GM15510 (cell line): Measurements from ENCODE around the gene ZNF362.

Source experiments
- POLR2A ChIP-seq: IDR thresholded peaks from 3 replicates; pipeline ENCODE4 v1.6.1; 2011; ENCODE audit warnings: borderline replicate concordance; ENCODE audit not compliant: insufficient read length; ENCODE audit errors: extremely low read depth

The ZNF362 gene

GRCh38 chr1:33317354-33317753 is 61.1 kb downstream of the ZNF362 start:
- TF ChIP-seq POLR2A, result no peak

DNA sequence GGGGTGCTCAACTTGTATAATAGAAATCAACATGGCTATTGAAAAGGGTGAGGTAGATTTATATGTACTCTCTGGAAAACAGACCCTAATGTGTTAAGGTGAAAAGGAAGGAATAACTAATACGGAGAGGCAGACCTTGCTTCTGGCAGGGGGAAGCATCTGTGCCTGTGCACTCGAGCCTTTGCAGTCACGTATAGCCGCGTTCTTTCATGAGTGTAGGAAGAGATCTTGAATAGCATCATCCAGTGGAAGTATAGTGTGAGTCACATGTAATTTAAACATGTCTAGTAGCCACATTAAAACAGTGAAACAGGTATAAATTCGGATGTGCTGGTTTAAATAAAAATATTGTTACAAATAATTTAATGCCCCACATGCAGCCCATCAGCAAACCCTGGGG is 61.7 kb downstream of the ZNF362 start:
- TF ChIP-seq POLR2A, result no peak

DNA sequence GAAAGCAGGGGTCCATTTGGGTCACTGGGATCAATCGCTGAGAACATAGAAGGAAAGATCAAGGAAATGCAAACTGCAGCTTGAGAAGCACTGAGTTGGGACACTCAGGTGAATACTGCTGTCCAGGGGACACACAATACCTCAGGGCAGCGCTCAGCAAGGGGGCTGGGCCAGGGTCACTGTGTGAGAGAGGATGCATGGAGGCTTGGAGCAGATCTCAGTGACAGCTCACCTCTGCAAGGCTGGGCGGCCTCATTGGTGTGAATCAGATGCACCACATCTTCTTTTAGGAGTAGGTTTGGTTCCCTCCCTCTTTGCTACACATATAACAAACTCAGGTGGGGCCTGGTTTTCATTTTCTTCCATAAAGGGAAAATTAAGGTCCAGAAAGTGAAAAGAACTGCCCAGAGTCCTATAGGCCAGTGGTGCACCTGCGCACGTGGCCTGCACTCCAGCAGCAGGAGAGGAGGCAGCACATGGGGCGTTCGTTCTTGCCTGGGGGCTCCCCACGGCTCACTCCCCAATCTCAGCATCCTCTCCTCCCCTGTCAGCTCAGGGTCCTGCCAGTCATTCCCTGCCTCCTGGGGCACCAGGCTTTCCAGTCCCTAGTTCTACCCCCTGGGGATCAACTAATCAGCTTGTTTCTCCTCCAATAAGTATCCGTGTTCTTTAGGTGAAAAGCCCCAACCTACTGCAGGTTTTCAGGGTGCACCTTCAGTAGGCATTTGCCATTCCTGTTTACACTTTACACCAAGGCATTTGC is 63.1 kb downstream of the ZNF362 start:
- no peak for TF ChIP-seq POLR2A

GRCh38 chr1:33319949-33320618 is 63.8 kb downstream of the ZNF362 start:
- TF ChIP-seq POLR2A, result no peak

DNA sequence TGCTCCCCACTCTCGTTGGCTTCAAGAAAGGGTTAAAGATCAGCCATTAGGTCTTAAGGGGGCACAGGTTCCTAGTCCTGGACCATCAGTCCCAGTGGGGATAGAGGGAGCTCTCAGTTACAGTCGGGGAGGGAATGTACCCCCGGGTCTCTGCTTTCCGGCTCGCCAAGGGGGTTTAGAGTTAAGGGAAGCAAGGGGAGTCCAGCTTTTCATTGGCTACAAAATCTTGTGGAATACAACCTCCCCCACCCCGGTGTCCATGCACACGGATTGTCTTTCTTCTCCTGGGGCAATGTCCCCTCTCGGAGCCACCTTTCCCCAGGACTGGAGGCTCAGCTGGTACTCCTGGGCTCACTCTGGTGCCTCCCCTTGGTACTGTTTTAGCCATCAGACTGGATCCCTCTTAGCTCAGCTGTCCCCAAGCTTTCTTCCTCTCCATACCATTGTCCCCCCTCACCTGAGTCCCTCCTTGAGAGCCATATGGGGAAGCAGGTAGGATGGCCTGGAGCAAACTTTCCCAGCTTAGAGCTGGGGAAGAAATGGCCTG is 64.4 kb downstream of the ZNF362 start, which contains the start of gene A3GALT2:
TSS of gene A3GALT2 (minus strand) at position 480 of the 547 bp plus-strand sequence. CDS start at position 480, 0 bp downstream.
- no peak for TF ChIP-seq POLR2A

GRCh38 chr1:33321178-33321577 is 64.9 kb downstream of the ZNF362 start:
- TF ChIP-seq POLR2A, result no peak

- TF ChIP-seq POLR2A, result no peak
These were observed 65.8 kb downstream of the ZNF362 start for GRCh38 chr1:33322109-33322508.

- TF ChIP-seq POLR2A, result no peak
These were observed 66.7 kb downstream of the ZNF362 start for GRCh38 chr1:33322870-33323585.

GRCh38 chr1:33323663-33324477 is 67.6 kb downstream of the ZNF362 start:
- no peak for TF ChIP-seq POLR2A

DNA sequence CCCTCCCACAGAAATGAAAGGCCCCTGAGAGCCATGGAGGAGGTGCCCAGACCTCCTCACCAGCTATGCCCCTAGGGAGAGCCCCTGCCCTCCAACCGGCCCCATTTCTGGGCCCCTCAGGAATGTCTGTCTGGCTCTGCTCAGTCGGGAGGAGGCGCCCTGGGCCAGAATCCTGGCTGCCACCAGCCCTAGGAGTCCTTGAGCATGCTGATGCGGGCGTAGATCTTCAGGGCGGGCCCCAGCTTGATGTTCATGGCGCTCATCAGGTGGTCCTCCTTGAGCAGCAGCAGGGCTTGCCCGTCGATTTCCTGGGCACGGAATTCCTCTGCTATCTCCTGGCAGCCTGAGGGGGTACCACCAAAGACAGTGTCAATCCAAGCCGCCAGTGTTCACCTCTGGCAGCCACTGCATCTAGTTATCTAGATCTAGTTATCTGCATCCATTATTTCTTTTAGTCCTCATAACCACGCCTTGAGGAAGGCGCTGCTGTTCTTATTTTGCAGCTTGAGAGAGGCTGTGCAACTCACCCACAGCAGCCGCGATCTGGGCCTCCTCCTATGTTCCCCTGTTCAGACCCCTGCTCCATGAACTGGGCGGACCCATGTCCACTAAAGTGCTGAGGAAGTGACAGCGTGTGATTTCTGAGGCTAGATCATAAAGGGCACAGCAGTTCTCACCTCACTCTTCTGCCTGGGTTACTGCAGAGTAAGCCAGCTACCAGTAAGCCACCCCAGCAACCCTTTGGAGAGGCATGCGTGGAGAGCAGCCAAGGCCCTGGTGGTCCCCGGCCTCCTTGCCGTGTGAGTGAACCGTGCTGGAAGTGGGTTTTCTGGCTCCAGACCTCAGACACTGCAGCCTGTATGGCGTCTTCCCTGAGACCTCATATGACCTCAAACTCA is 68.6 kb downstream of the ZNF362 start:
- TF ChIP-seq POLR2A, result no peak

DNA sequence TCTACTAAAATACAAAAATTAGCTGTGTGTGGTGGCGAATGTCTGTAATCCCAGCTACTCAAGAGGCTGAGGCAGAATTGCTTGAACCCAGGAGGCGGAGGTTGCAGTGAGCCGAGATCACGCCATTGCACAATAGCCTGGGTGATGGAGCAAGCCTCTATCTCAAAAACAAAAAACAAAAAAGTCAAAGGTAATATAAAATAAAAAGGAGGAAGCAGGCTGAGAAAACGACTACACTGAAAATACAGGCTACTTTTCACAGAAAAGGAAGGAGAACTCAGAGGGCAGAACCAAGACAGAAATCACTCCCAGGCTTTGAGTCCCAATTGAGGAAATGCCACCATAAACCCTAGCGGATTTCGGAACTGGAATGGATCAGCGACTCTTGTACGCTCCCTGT is 70.5 kb downstream of the ZNF362 start:
- TF ChIP-seq POLR2A, result no peak

DNA sequence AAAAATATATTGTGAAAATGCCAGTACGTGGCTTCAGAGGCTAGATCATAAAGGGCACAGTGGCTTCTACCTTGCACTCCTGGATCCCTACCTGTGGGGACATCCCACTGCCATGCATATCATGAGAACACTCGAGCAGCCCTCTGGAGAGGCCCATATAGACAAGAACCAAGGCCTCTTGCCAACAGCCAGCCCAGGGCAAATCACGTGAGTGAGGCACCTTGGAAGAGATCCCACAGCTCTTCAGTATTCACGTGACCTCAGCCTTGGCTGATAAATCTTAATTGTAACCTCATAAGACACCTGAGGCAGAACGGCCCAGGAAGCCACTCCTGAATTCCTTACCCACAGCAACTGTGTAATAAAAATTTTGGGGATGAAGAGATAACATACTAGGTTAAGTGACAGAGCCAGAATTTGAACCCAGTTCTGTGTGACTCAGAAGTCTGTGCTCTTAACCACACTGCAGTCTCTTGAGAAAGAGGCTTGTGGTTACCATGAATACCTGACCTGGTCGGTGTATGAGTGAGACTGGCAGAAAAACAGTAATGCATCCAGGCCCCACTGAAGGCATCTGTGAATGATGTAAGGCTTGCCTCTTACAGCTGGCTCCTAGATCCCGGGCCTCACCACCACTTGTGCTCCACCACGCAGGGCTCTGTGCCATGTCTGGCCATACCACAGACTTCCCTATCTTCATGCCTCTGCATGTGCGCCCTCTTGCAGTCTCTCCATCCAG is 71.5 kb downstream of the ZNF362 start:
- TF ChIP-seq POLR2A, result no peak

DNA sequence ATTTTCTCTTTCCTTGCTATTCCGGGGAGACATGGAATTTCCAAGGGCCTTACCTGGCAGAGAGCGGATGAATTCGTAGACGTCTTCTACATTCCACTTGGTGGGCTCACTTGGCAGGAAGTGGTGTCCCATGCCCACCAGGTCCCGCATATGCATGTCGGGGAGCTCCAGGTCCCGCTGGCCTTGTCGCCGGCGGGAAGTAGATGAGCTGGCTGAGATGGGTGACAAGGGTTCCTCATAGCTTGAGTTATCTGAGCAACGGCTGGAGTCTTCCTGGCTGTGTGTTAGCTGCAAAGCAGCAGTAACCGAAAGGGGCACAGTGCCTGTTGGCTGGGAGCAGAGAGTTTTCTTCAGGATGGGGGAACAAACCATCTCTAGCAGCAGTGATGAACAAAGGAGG is 72.5 kb downstream of the ZNF362 start:
- no peak for TF ChIP-seq POLR2A
